HCT116 (cell line): ENCODE data around the gene YIF1B. TPM values are rescaled to one million over a fixed set of nuclear protein-coding genes. Genes with fewer than 3 reads are reported as not detected.

Experiments
- ATAC-seq: fragments of 200-7000 bp; cut with Tn5 transposase; 2 replicates; pipeline ENCODE4 v1.9.1; 2020; ENCODE audit warnings: mild to moderate bottlenecking, moderate library complexity
- BruUV-seq: library from RNA; stranded (reverse); fragments of 400-500 nt; replicated peaks from 2 replicates; lab custom pipeline; 2021; lab: Mats Ljungman, UMichigan
- CTCF ChIA-PET: fragments of 300-600 bp; sonication (Branson Sonifier 250); formaldehyde crosslinking; loops from one replicate; lab custom pipeline; 2021; ENCODE audit warnings: antibody characterized with exemption; lab: Charles Lee
- POLR2A ChIA-PET: fragments of 300-600, 350-600 bp; sonication (Branson Sonifier 250); formaldehyde crosslinking; loops from one replicate; lab custom pipeline; 2021; ENCODE audit warnings: antibody characterized with exemption; lab: Charles Lee
- RAD21 ChIA-PET, 2 experiments: fragments of 300-600 bp; sonication (Branson Sonifier 250); formaldehyde crosslinking; loops; one replicate each; lab custom pipeline; 2023; ENCODE audit warnings: low total read pairs in 2 of 2; ENCODE audit not compliant: uncharacterized antibody in 2 of 2, unreplicated experiment in 2 of 2, low non-redundant PET in 1 of 2; lab: Charles Lee
- DNase-seq: peaks from one replicate; pipeline ENCODE4 v3.0.0-alpha.2; 2010; ENCODE audit warnings: low read depth, low spot score
- H2AFZ ChIP-seq: fragments of 200-600 bp; shearing (Covaris generic), sonication (generic); 2 replicates; pipeline ENCODE4 v1.6.1; 2017; ENCODE audit warnings: low read depth, mixed run types, mixed read lengths, antibody characterized with exemption, low read length; ENCODE audit not compliant: poor library complexity, severe bottlenecking
- H3K27ac ChIP-seq: 2 replicates; pipeline ENCODE4 v1.5.1; 2012; ENCODE audit warnings: low read depth, low read length
- H3K27me3 ChIP-seq: fragments of 200-600 bp; sonication (generic); 2 replicates; pipeline ENCODE4 v1.6.1; 2016; ENCODE audit warnings: mixed run types, low read length, mixed read lengths; ENCODE audit not compliant: insufficient read depth
- H3K36me3 ChIP-seq, 2 experiments: fragments of 200-500 bp in 1 of 2; fragments of 200-600 bp in 1 of 2; sonication (Bioruptor generic) in 1 of 2; sonication (generic) in 1 of 2; 2 replicates each; pipeline versions ENCODE4 v1.5.1 to v1.6.1; 2014 to 2016; ENCODE audit warnings: low read length in 2 of 2, inconsistent platforms in 1 of 2, mixed read lengths in 1 of 2, mixed run types in 1 of 2; ENCODE audit not compliant: insufficient read depth in 2 of 2, control insufficient read depth in 1 of 2
- H3K4me1 ChIP-seq, 2 experiments: fragments of 200-600 bp in 1 of 2; sonication (generic) in 1 of 2; 2 replicates each; pipeline versions ENCODE4 v1.5.1 to v1.6.1; 2012 to 2017; ENCODE audit warnings: low read length in 2 of 2, inconsistent platforms in 1 of 2, mild to moderate bottlenecking in 1 of 2, mixed read lengths in 1 of 2, mixed run types in 1 of 2, moderate library complexity in 1 of 2; ENCODE audit not compliant: insufficient read depth in 2 of 2, control insufficient read depth in 1 of 2
- H3K4me2 ChIP-seq: fragments of 200-600 bp; sonication (generic); 2 replicates; pipeline ENCODE4 v1.6.1; 2017; ENCODE audit warnings: mixed run types, low read length, mixed read lengths
- H3K4me3 ChIP-seq, 2 experiments: fragments of 200-600 bp in 1 of 2; sonication (generic) in 1 of 2; replicated peaks in 1 of 2; 2 replicates each; pipeline ENCODE4 v1.5.1; 2011 to 2016; ENCODE audit warnings: low read length in 2 of 2, control low read depth in 1 of 2, low read depth in 1 of 2, mild to moderate bottlenecking in 1 of 2, mixed read lengths in 1 of 2, mixed run types in 1 of 2
- H3K79me2 ChIP-seq: fragments of 200-600 bp; sonication (generic); 2 replicates; pipeline ENCODE4 v1.6.1; 2017; ENCODE audit warnings: mild to moderate bottlenecking, mixed run types, low read length, moderate library complexity, mixed read lengths; ENCODE audit not compliant: insufficient read depth
- H3K9ac ChIP-seq: fragments of 200-600 bp; sonication (generic); 2 replicates; pipeline ENCODE4 v1.6.1; 2016; ENCODE audit warnings: low read length, mixed read lengths
- H3K9me2 ChIP-seq: fragments of 200-600 bp; sonication (generic), shearing (Covaris generic); 2 replicates; pipeline ENCODE4 v1.6.1; 2017; ENCODE audit warnings: mixed run types, mild to moderate bottlenecking, moderate library complexity; ENCODE audit not compliant: insufficient read depth
- H3K9me3 ChIP-seq, 2 experiments: fragments of 200-500 bp in 1 of 2; fragments of 200-600 bp in 1 of 2; sonication (Bioruptor generic) in 1 of 2; sonication (generic) in 1 of 2; 2 replicates each; pipeline ENCODE4 v1.6.1; 2014 to 2017; ENCODE audit warnings: low read length in 2 of 2, mixed read lengths in 2 of 2, inconsistent platforms in 1 of 2, low read depth in 1 of 2, mild to moderate bottlenecking in 1 of 2, mixed run types in 1 of 2, moderate library complexity in 1 of 2; ENCODE audit not compliant: control insufficient read depth in 1 of 2, insufficient read depth in 1 of 2
- H4K20me1 ChIP-seq: fragments of 200-600 bp; sonication (generic), shearing (Covaris generic); 2 replicates; pipeline ENCODE4 v1.6.1; 2017; ENCODE audit warnings: mixed run types, mild to moderate bottlenecking, moderate library complexity; ENCODE audit not compliant: insufficient read depth
- CBX3 ChIP-seq: IDR thresholded peaks from 2 replicates; pipeline ENCODE4 v1.6.1; 2012; ENCODE audit warnings: low read depth
- CEBPB ChIP-seq: IDR thresholded peaks from 2 replicates; pipeline ENCODE4 v1.6.1; 2012; ENCODE audit warnings: low read depth
- EGR1 ChIP-seq: IDR thresholded peaks from 2 replicates; pipeline ENCODE4 v1.6.1; 2012; ENCODE audit warnings: low read depth
- EZH2 ChIP-seq: fragments of 200-600 bp; sonication (generic); IDR thresholded peaks from 2 replicates; pipeline ENCODE4 v1.6.1; 2017; ENCODE audit warnings: antibody characterized with exemption, mixed run types
- EZH2phosphoT487 ChIP-seq: fragments of 200-600 bp; IDR thresholded peaks from 2 replicates; pipeline ENCODE4 v1.6.1; 2018; ENCODE audit warnings: antibody characterized with exemption, borderline replicate concordance
- FOSL1 ChIP-seq: IDR thresholded peaks from 2 replicates; pipeline ENCODE4 v1.6.1; 2012; ENCODE audit warnings: low read depth
- POLR2A ChIP-seq: IDR thresholded peaks from 2 replicates; pipeline ENCODE4 v1.7.0; 2011; ENCODE audit warnings: borderline replicate concordance; ENCODE audit not compliant: insufficient read depth, insufficient read length; ENCODE audit errors: extremely low read depth
- POLR2AphosphoS5 ChIP-seq: IDR thresholded peaks from 2 replicates; pipeline ENCODE4 v1.6.1; 2011; ENCODE audit warnings: mild to moderate bottlenecking, low read depth, low read length, moderate library complexity
- RAD21 ChIP-seq: IDR thresholded peaks from 2 replicates; pipeline ENCODE4 v1.6.1; 2012; ENCODE audit warnings: low read depth, mild to moderate bottlenecking
- SIN3A ChIP-seq: IDR thresholded peaks from 2 replicates; pipeline ENCODE4 v1.6.1; 2012; ENCODE audit warnings: low read depth
- SRF ChIP-seq: IDR thresholded peaks from 2 replicates; pipeline ENCODE4 v1.6.1; 2012; ENCODE audit warnings: low read depth
- TCF7L2 ChIP-seq: IDR thresholded peaks from 2 replicates; pipeline ENCODE4 v1.7.0; 2011; ENCODE audit warnings: borderline replicate concordance, inconsistent platforms; ENCODE audit not compliant: insufficient read depth, insufficient read length; ENCODE audit errors: extremely low read depth
- YY1 ChIP-seq: IDR thresholded peaks from 2 replicates; pipeline ENCODE4 v1.6.1; 2011; ENCODE audit warnings: low read length, low read depth, moderate library complexity, mild to moderate bottlenecking; ENCODE audit not compliant: insufficient replicate concordance; ENCODE audit errors: extremely low read depth
- ZFX ChIP-seq: fragments of 450-650 bp; IDR thresholded peaks from 2 replicates; pipeline ENCODE4 v1.6.1; 2017
- intact Hi-C: fragments of 100-400 bp; cut with micrococcal nuclease; formaldehyde crosslinking; loops from 2 replicates; pipeline ENCODE4 v1.10.0; 2022
- total RNA-seq: library from RNA; stranded (reverse); gene quantifications from one replicate; pipeline ENCODE4 v1.2.1, GENCODE V29; 2021; ENCODE audit not compliant: unreplicated experiment
- TF ChIP-seq, protein P1 (sequence below): IDR thresholded peaks from 2 replicates; pipeline ENCODE4 v1.6.1; 2012
- TF ChIP-seq, protein P2 (sequence below): IDR thresholded peaks from 2 replicates; pipeline ENCODE4 v1.6.1; 2012

The YIF1B gene
- total RNA-seq, 1 experiment from 2014 or later = 67.5 TPM

DNA sequence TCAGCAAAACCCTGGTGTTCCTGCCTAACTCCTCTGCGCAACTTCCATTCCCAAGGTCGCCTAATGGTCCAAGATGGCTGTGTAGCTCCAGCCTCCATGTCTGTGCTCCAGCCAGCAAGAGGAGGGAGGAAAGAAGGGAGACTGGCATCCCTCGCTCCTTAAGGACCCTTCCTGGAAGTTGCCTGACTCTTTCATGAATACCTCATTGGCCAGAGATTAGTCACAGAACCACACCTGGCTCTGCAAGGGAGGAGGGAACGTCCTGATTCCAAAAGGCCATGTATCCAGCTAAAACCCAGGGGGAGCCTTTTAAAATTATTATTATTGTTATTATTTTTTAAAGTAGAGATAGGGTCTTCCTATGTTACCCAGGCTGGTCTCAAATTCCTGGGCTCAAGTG lies 8.7 kb upstream of the YIF1B start:
- H3K36me3 ChIP-seq = peaks cover 12 to 20% of the 10 kb centered on the region in 2 experiments; a peak in 3 of 4 replicates

GRCh38 chr19:38323291-38323690 lies 7.5 kb upstream of the YIF1B start:
- POLR2A ChIA-PET = no interaction called here
- no peak overlapping the region for H3K9ac ChIP-seq
- H3K79me2 ChIP-seq = peaks cover 30% of the 10 kb centered on the region
- RAD21 ChIA-PET = no interaction called here
- intact Hi-C loops = no loop called here
- peaks cover 8 to 33% of the 10 kb centered on the region in 2 experiments for H3K4me1 ChIP-seq
- no peak for DNase-seq
- TF ChIP-seq POLR2AphosphoS5 (no peak), EZH2 (no peak), SRF (no peak), CBX3 (no peak), EGR1 (no peak), RAD21 (no peak), YY1 (no peak), ZFX (no peak), FOSL1 (no peak), SIN3A (no peak), EZH2phosphoT487 (no peak), TCF7L2 (no peak), POLR2A (no peak)
- TF ChIP-seq, protein P1, sequence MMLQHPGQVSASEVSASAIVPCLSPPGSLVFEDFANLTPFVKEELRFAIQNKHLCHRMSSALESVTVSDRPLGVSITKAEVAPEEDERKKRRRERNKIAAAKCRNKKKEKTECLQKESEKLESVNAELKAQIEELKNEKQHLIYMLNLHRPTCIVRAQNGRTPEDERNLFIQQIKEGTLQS = no peak
- TF ChIP-seq, protein P2, sequence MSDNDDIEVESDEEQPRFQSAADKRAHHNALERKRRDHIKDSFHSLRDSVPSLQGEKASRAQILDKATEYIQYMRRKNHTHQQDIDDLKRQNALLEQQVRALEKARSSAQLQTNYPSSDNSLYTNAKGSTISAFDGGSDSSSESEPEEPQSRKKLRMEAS = no peak
- TF ChIP-seq, all 23 proteins: peak for 0
- H3K27ac ChIP-seq = no peak overlapping the region
- ATAC-seq = no peak
- H4K20me1 ChIP-seq = no peaks in the 10 kb centered on the region
- H3K4me2 ChIP-seq = no peak overlapping the region
- H2AFZ ChIP-seq = no peak overlapping the region
- CTCF ChIA-PET = no interaction called here
- H3K4me3 ChIP-seq = no peak overlapping the region
- no peaks in the 10 kb centered on the region for H3K9me2 ChIP-seq
- H3K27me3 ChIP-seq = no peaks in the 10 kb centered on the region
- peaks cover 11 to 20% of the 10 kb centered on the region in 2 experiments; a peak in 3 of 4 replicates for H3K36me3 ChIP-seq
- no peaks in the 10 kb centered on the region for H3K9me3 ChIP-seq
- no TSS peak for BruUV-seq

More for the DNA sequence above, 8.7 kb upstream of the YIF1B start:
- Histone ChIP-seq H4K20me1 (no peaks in the 10 kb centered on the region), H3K4me1 (peaks cover 2 to 23% of the 10 kb centered on the region in 2 experiments; a peak in 3 of 4 replicates), H3K4me2 (no peak overlapping the region), H3K79me2 (peaks cover 30% of the 10 kb centered on the region), H3K27me3 (no peaks in the 10 kb centered on the region), H3K4me3 (no peak overlapping the region), H2AFZ (no peak overlapping the region), H3K27ac (no peak overlapping the region), H3K9me2 (no peaks in the 10 kb centered on the region), H3K9me3 (no peaks in the 10 kb centered on the region), H3K9ac (no peak overlapping the region)
- BruUV-seq = no TSS peak
- CTCF ChIA-PET = no interaction called here
- DNase-seq (no peak), ATAC-seq (no peak)
- intact Hi-C loops = no loop called here
- TF ChIP-seq RAD21 = no peak
- TF ChIP-seq EZH2 = no peak
- TF ChIP-seq CEBPB = no peak
- RAD21 ChIA-PET = no interaction called here
- POLR2A ChIA-PET = no interaction called here
